ENCODE measurements around the gene MOCS3. TPM values are rescaled to one million over a fixed set of nuclear protein-coding genes. Genes with fewer than 3 reads are reported as not detected.

Gene MOCS3
- total RNA-seq, 1 experiment from 2014 or later = 5.8 TPM

- H3K4me3 ChIP-seq (ENCODE audit: low read depth in 2 of 2, low read length in 2 of 2) = no peak overlapping the region
- DNase-seq (ENCODE audit: low read depth, low spot score) = no peak
- BruUV-seq (replicated peaks) = no TSS peak
- no peaks in the 10 kb centered on the region for H3K9me3 ChIP-seq (ENCODE audit: control insufficient read depth, insufficient read depth, low read depth, low read length)
- ATAC-seq = no peak
- CTCF ChIA-PET = no interaction called here
- POLR2A ChIA-PET = no interaction called here
- no peak overlapping the region for H3K27ac ChIP-seq (ENCODE audit: low read length)
- peaks cover 12% of the 10 kb centered on the region; the same call in 1 of the 2 replicates for H3K4me1 ChIP-seq (ENCODE audit: control insufficient read depth, insufficient read depth, low read length)
- in situ Hi-C loops (cut with HindIII; ENCODE audit: low pct_unique_long_range_greater_than_20kb, low sequenced_read_pairs) (no loop called here), intact Hi-C loops (cut with micrococcal nuclease; ENCODE audit: unreplicated experiment) (no loop called here)
- no peak for TF ChIP-seq TCF7L2 (IDR thresholded peaks at IDR 0.05; ENCODE audit: low read depth, low read length)
- TF ChIP-seq SIN3A (IDR thresholded peaks at IDR 0.05; ENCODE audit: borderline replicate concordance, insufficient read depth, low read depth, low read length) = no peak
- TF ChIP-seq REST (IDR thresholded peaks at IDR 0.05; ENCODE audit: insufficient read depth in 1 of 2, low read depth in 2 of 2, low read length in 1 of 2) = no peak
- TF ChIP-seq CTCF (IDR thresholded peaks at IDR 0.05) = no peak
- no peak for TF ChIP-seq POLR2AphosphoS5 (IDR thresholded peaks at IDR 0.05; ENCODE audit: low read depth, low read length)
- H3K27me3 ChIP-seq (ENCODE audit: control insufficient read depth, insufficient read depth, low read length) = no peaks in the 10 kb centered on the region
- peaks cover 45% of the 10 kb centered on the region for H3K36me3 ChIP-seq (ENCODE audit: control insufficient read depth, insufficient read depth, low read length)
Observed at GRCh38 chr20:50953821-50954220, 4.8 kb upstream of the MOCS3 start.

- H3K27ac ChIP-seq (ENCODE audit: low read length) = peak overlapping the region; percentile 98
- peaks cover 32% of the 10 kb centered on the region for H3K36me3 ChIP-seq (ENCODE audit: control insufficient read depth, insufficient read depth, low read length)
- no peaks in the 10 kb centered on the region for H3K9me3 ChIP-seq (ENCODE audit: control insufficient read depth, insufficient read depth, low read depth, low read length)
- in situ Hi-C loops (cut with HindIII; ENCODE audit: low pct_unique_long_range_greater_than_20kb, low sequenced_read_pairs) (no loop called here), intact Hi-C loops (cut with micrococcal nuclease; ENCODE audit: unreplicated experiment) (no loop called here)
- no TSS peak for BruUV-seq (replicated peaks)
- H3K4me1 ChIP-seq (ENCODE audit: control insufficient read depth, insufficient read depth, low read length) = peaks cover 20% of the 10 kb centered on the region
- ChIA-PET POLR2A (interaction anchor here (0.6 kb wide), 1 partner anchor 384 kb away, joined by 3 read pairs; no protein-coding TSS in a partner anchor), CTCF (interaction anchor here (0.7 kb wide), 1 partner anchor 30 kb away, joined by 16 read pairs; no protein-coding TSS in a partner anchor)
- no peak for TF ChIP-seq POLR2AphosphoS5 (IDR thresholded peaks at IDR 0.05; ENCODE audit: low read depth, low read length)
- no peak for TF ChIP-seq SIN3A (IDR thresholded peaks at IDR 0.05; ENCODE audit: borderline replicate concordance, insufficient read depth, low read depth, low read length)
- no peak for TF ChIP-seq CTCF (IDR thresholded peaks at IDR 0.05)
- no peak for TF ChIP-seq TCF7L2 (IDR thresholded peaks at IDR 0.05; ENCODE audit: low read depth, low read length)
- TF ChIP-seq REST (IDR thresholded peaks at IDR 0.05; ENCODE audit: insufficient read depth in 1 of 2, low read depth in 2 of 2, low read length in 1 of 2) = no peak
- no peaks in the 10 kb centered on the region for H3K27me3 ChIP-seq (ENCODE audit: control insufficient read depth, insufficient read depth, low read length)
- DNase-seq (ENCODE audit: low read depth, low spot score) (no peak), ATAC-seq (no peak)
- peak overlapping the region; percentile 92 to 100 for H3K4me3 ChIP-seq (ENCODE audit: low read depth in 2 of 2, low read length in 2 of 2)
Observed at GRCh38 chr20:50957276-50957675, 1.3 kb upstream of the MOCS3 start.

Measured in Panc1 (cell line).